CD4-positive, alpha-beta T cell treated with Interleukin-4 for 1 hour (primary cell): Measurements from ENCODE around the gene KRAS.

Source experiments
- DNase-seq, 2 donors: peaks; one replicate each; pipeline ENCODE4 v3.0.0-alpha.2; 2020 to 2022

Gene KRAS

GRCh38 chr12:25194722-25195055 is 56.0 kb downstream of the KRAS start:
- DNase-seq: no peak

GRCh38 chr12:25194214-25194613 is 56.5 kb downstream of the KRAS start:
- no peak for DNase-seq

- no peak for DNase-seq
These were observed 59.9 kb downstream of the KRAS start for GRCh38 chr12:25190793-25191192.

- DNase-seq: no peak
These were observed 61.1 kb downstream of the KRAS start for GRCh38 chr12:25189656-25190055.

DNA sequence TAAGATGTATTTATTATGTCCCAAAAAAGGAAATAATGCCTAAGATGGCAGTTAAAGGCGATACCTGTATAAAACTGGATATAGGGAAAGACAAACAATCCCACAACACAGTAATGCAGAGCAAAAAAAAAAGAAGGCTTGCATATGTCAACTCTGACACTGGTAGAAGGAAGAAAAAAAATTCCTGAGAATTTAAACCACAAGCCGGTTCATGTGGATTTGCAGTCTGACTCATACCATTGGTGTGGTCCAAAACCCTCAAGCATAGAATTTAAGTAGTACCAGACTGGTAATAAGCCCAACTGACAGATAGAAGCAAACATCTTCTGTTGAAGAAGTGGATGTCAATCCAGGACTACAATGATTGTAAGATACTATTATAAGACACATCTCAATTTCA is 62.9 kb downstream of the KRAS start:
- DNase-seq: no peak

DNA sequence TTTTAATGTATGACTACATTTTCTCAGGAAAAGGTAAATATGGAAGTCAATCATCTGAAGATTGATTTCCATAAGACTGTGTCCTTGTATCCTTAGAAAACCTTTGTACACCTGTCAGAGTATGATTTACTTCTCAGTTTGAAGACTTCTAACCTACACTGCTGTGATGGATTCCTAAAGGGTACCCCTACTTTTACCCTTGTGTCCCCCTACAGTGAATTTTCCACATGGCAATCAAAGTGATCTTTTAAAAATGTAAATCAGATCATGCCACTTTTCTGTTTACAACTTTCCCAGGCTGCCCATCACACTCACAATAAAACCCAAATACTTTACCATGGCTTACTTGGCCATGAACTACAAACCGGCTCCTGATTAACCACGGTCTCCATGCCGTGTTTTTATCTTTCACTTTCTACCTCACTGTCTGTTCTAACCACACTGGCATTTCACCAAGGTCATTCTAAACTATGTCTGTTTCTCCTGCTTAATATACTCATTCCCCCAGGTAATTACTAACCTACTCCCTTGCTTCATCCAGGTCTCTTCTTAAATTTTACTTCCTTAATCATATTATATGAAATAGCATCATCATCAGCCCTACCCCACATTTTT is 63.8 kb downstream of the KRAS start:
- peak in 1 of 2 donors; percentile 47 for DNase-seq

GRCh38 chr12:25186038-25186787 is 64.5 kb downstream of the KRAS start:
- peak in 1 of 2 donors; percentile 52 for DNase-seq

- DNase-seq: no peak
These were observed 66.6 kb downstream of the KRAS start for GRCh38 chr12:25184132-25184531.

GRCh38 chr12:25182765-25183164 is 68.0 kb downstream of the KRAS start:
- DNase-seq: no peak

DNA sequence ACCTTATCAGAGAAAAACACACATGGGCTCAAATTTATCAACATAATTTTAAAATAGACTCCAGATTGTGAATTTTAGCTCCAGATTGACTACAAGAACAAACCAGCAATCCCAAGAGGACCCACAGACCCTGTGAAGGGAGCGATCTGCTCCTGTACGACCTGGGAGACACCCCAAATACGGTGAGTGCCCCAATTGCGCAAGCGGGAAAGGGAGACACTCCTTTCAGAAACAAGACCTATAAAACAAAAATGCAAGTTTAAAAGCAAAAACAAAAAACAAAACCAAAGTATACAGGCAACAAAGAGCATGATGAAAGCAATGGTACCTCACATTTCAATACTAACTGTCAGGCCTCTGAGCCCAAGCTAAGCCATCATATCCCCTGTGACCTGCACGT is 87.9 kb downstream of the KRAS start:
- no peak for DNase-seq

DNA sequence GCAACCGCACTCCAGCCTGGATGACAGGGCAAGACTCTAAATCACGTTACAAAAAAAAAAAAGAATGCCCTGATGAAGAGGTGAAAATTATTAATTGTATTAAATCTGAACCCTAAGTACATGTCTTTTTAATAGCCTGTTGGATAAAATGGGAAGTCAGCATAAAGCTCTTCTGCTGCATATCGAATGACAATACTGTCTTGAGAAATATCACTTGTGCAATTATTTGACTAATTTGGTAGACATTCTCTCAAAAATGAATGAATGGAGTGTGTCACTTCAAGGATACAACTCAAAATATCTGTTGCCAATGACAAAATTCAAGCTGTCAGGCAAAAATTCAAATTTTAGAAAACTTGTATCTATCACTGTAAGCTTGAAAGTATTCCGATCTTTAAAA is 94.7 kb downstream of the KRAS start:
- no peak for DNase-seq

- peak in 1 of 2 donors; percentile 66 for DNase-seq
These were observed 95.6 kb downstream of the KRAS start for GRCh38 chr12:25155022-25155576.
